DOHH2 (cell line): ENCODE results near the gene INPP4A.

Experiments
- H3F3A ChIP-seq: fragments of 200-600 bp; sonication (generic), shearing (Covaris generic); 2 replicates; pipeline ENCODE4 v1.6.0; 2016; ENCODE audit warnings: antibody characterized with exemption, mild to moderate bottlenecking; ENCODE audit not compliant: control insufficient read depth, insufficient read depth
- H3K27ac ChIP-seq: fragments of 200-600 bp; sonication (generic); 2 replicates; pipeline ENCODE4 v1.5.1; 2014; ENCODE audit warnings: low read depth, mild to moderate bottlenecking, low read length, moderate library complexity
- H3K27me3 ChIP-seq: fragments of 200-600 bp; sonication (generic); 2 replicates; pipeline ENCODE4 v1.6.1; 2014; ENCODE audit warnings: mild to moderate bottlenecking, low read length, mixed read lengths; ENCODE audit not compliant: control insufficient read depth
- H3K36me3 ChIP-seq: fragments of 200-600 bp; sonication (generic); 2 replicates; pipeline ENCODE4 v1.6.1; 2014; ENCODE audit warnings: mild to moderate bottlenecking, low read length, moderate library complexity, mixed read lengths; ENCODE audit not compliant: control insufficient read depth
- H3K4me1 ChIP-seq: fragments of 200-600 bp; sonication (generic); 2 replicates; pipeline ENCODE4 v1.6.1; 2014; ENCODE audit warnings: mild to moderate bottlenecking, low read length, mixed read lengths; ENCODE audit not compliant: control insufficient read depth
- H3K4me2 ChIP-seq: fragments of 200-600 bp; sonication (generic); 2 replicates; pipeline ENCODE4 v1.6.0; 2014; ENCODE audit warnings: mild to moderate bottlenecking, low read length, moderate library complexity
- H3K4me3 ChIP-seq: fragments of 200-600 bp; sonication (generic); 2 replicates; pipeline ENCODE4 v1.5.1; 2014; ENCODE audit warnings: mild to moderate bottlenecking, low read length, mixed read lengths
- H3K79me2 ChIP-seq: fragments of 200-600 bp; sonication (generic); 2 replicates; pipeline ENCODE4 v1.6.1; 2014; ENCODE audit warnings: mild to moderate bottlenecking, low read length, mixed read lengths; ENCODE audit not compliant: control insufficient read depth
- H3K9me2 ChIP-seq: fragments of 200-600 bp; sonication (generic); replicated peaks from 2 replicates; pipeline ENCODE4 v1.6.1; 2014; ENCODE audit warnings: mild to moderate bottlenecking, low read length, mixed read lengths; ENCODE audit not compliant: control insufficient read depth
- H3K9me3 ChIP-seq: fragments of 200-600 bp; sonication (generic); 2 replicates; pipeline ENCODE4 v1.6.1; 2014; ENCODE audit warnings: antibody characterized with exemption, low read length, mixed read lengths; ENCODE audit not compliant: control insufficient read depth, insufficient read depth
- H4K20me1 ChIP-seq: fragments of 200-600 bp; sonication (generic); 2 replicates; pipeline ENCODE4 v1.6.0; 2014; ENCODE audit warnings: low read depth, mild to moderate bottlenecking, antibody characterized with exemption, low read length, moderate library complexity; ENCODE audit not compliant: control insufficient read depth, insufficient read depth
- CTCF ChIP-seq: fragments of 200-600 bp; sonication (generic); IDR thresholded peaks from one replicate; pipeline ENCODE4 v1.5.1; 2014; ENCODE audit warnings: antibody characterized with exemption, mild to moderate bottlenecking, low read depth, low read length; ENCODE audit not compliant: poor library complexity, severe bottlenecking
- EZH2phosphoT487 ChIP-seq: fragments of 200-600 bp; sonication (generic); IDR thresholded peaks from 2 replicates; pipeline ENCODE4 v1.6.1; 2017; ENCODE audit warnings: borderline replicate concordance, mild to moderate bottlenecking, antibody characterized with exemption, low read length, moderate library complexity, mixed read lengths

The INPP4A gene

GRCh38 chr2:98604547-98604946, 159.9 kb downstream of the INPP4A start:
- no peak overlapping the region for H3K4me3 ChIP-seq
- no peak overlapping the region for H3K4me2 ChIP-seq
- H3K27me3 ChIP-seq, result no peaks in the 10 kb centered on the region
- peaks cover 17% of the 10 kb centered on the region for H3K4me1 ChIP-seq
- TF ChIP-seq CTCF (no peak), EZH2phosphoT487 (no peak)
- H3K9me2 ChIP-seq, result no peaks in the 10 kb centered on the region
- H3K9me3 ChIP-seq, result no peaks in the 10 kb centered on the region
- H3K27ac ChIP-seq, result no peak overlapping the region
- H3K36me3 ChIP-seq, result peaks cover 49% of the 10 kb centered on the region
- H3F3A ChIP-seq, result no peaks in the 10 kb centered on the region
- H4K20me1 ChIP-seq, result no peaks in the 10 kb centered on the region
- peaks cover 49% of the 10 kb centered on the region for H3K79me2 ChIP-seq

GRCh38 chr2:98605076-98605475, 160.4 kb downstream of the INPP4A start:
- TF ChIP-seq CTCF, result no peak
- TF ChIP-seq EZH2phosphoT487, result no peak
- H3K79me2 ChIP-seq, result peaks cover 54% of the 10 kb centered on the region

GRCh38 chr2:98606431-98606830, 161.8 kb downstream of the INPP4A start:
- H3K4me3 ChIP-seq, result peak overlapping the region; percentile 82

More at GRCh38 chr2:98605076-98605475, 160.4 kb downstream of the INPP4A start:
- Histone ChIP-seq H3F3A (no peaks in the 10 kb centered on the region), H3K4me2 (no peak overlapping the region), H3K4me1 (peaks cover 22% of the 10 kb centered on the region), H3K9me2 (no peaks in the 10 kb centered on the region), H3K27me3 (no peaks in the 10 kb centered on the region), H4K20me1 (no peaks in the 10 kb centered on the region), H3K9me3 (no peaks in the 10 kb centered on the region), H3K4me3 (no peak overlapping the region), H3K27ac (no peak overlapping the region), H3K36me3 (peaks cover 49% of the 10 kb centered on the region)

More at GRCh38 chr2:98606431-98606830, 161.8 kb downstream of the INPP4A start:
- TF ChIP-seq CTCF, result no peak
- TF ChIP-seq EZH2phosphoT487, result no peak
- peaks cover 52% of the 10 kb centered on the region for H3K36me3 ChIP-seq
- H4K20me1 ChIP-seq, result no peaks in the 10 kb centered on the region
- no peaks in the 10 kb centered on the region for H3F3A ChIP-seq
- no peak overlapping the region for H3K27ac ChIP-seq
- H3K9me3 ChIP-seq, result no peaks in the 10 kb centered on the region
- peak overlapping the region; percentile 91 for H3K4me2 ChIP-seq
- H3K27me3 ChIP-seq, result no peaks in the 10 kb centered on the region
- peaks cover 33% of the 10 kb centered on the region for H3K4me1 ChIP-seq
- H3K9me2 ChIP-seq, result no peaks in the 10 kb centered on the region
- H3K79me2 ChIP-seq, result peaks cover 64% of the 10 kb centered on the region
